Brain microvascular endothelial cell (primary cell): ENCODE results near the gene KIRREL3.

Experiments
- DNase-seq: peaks from one replicate; pipeline ENCODE4 v3.0.0-alpha.2; 2020
- H3K27ac ChIP-seq: fragments of 250-450 bp; sonication (Bioruptor Pico); 2 replicates; pipeline ENCODE4 v1.5.1; 2020; ENCODE audit warnings: mild to moderate bottlenecking, moderate library complexity
- H3K27me3 ChIP-seq: fragments of 250-450 bp; sonication (Bioruptor Pico); replicated peaks from 2 replicates; pipeline ENCODE4 v1.5.1; 2020; ENCODE audit warnings: mild to moderate bottlenecking
- H3K36me3 ChIP-seq: fragments of 250-450 bp; sonication (Bioruptor Pico); replicated peaks from 2 replicates; pipeline ENCODE4 v1.5.1; 2020; ENCODE audit warnings: mild to moderate bottlenecking
- H3K4me3 ChIP-seq: 2 replicates; pipeline ENCODE4 v1.5.1; 2011; ENCODE audit warnings: low read depth, mild to moderate bottlenecking, control low read depth, low read length, moderate library complexity
- CTCF ChIP-seq: IDR thresholded peaks from 2 replicates; pipeline ENCODE4 v1.5.1; 2011; ENCODE audit warnings: low read depth, mild to moderate bottlenecking, moderate library complexity, low read length, control low read depth, inconsistent platforms; ENCODE audit errors: missing control alignments
- in situ Hi-C: cut with HindIII; loops from 2 replicates; pipeline ENCODE4 v1.10.0; 2017; ENCODE audit warnings: low sequenced_read_pairs, low pct_ligation_motif_present

Gene KIRREL3

DNA sequence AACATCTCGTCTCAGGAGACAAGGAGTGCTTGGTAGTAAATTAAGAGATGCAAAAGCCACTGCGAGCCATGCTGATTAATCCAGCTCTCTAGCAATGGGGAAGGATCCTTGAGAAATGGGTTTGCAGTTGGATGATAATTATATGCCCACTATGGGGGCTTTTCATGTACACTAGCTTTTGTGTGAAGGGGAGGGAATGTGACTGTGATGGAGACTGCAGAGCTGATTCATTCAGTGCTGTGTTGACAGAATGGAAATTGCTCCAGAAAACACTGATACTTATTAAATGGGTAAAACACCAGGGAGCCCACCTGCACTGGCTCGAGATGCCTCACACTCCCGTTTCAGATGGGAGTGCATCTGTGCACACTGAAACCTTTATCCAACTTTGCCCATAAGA lies 37.0 kb upstream of the KIRREL3 start:
- H3K36me3 ChIP-seq = no peaks in the 10 kb centered on the region
- H3K27me3 ChIP-seq = no peaks in the 10 kb centered on the region
- TF ChIP-seq CTCF = no peak
- H3K4me3 ChIP-seq = no peak overlapping the region
- DNase-seq = no peak
- in situ Hi-C loops = no loop called here
- no peak overlapping the region for H3K27ac ChIP-seq

DNA sequence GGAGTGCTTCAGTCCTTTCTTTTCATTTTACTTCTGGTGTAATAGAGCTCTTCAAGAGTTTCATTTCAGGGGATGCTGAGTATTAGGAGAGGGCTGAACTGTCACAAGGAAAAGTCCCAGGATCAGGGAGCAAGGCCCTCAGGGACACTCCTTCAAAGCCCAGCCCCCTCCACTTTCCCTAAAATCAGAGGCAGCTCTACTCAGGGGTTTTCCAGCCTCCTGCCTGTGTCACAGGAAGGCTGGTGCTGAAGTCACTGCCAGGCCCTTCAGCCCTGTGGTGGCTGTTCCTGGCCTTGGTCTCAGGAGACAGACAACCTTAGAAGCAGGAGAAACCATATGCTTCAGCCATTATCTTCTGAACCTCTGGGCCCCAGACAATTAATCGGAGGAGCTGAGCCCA lies 36.4 kb upstream of the KIRREL3 start:
- in situ Hi-C loops = no loop called here
- no peak overlapping the region for H3K27ac ChIP-seq
- H3K27me3 ChIP-seq = no peaks in the 10 kb centered on the region
- no peak overlapping the region for H3K4me3 ChIP-seq
- no peaks in the 10 kb centered on the region for H3K36me3 ChIP-seq
- TF ChIP-seq CTCF = no peak
- no peak for DNase-seq

DNA sequence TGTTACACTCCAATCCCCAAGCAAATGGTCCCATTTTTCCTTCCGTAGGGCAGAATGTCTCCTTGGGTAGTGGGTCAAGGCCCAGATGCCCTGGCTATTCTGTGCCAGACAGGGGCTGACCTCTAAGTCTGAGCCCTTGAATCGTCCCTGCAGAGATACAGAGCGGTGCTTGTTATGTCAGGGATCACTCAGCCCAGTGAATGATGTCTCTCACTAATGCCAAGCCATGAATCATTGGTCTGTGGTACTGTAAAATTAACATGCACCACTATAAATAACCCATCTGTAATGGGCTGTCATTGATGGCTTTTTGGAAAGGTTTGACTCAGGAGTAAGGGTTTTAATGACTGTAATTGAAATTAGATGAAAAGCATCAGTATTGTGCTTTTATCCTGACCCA lies 35.3 kb upstream of the KIRREL3 start:
- Histone ChIP-seq H3K27ac (no peak overlapping the region), H3K27me3 (no peaks in the 10 kb centered on the region), H3K36me3 (no peaks in the 10 kb centered on the region), H3K4me3 (no peak overlapping the region)
- TF ChIP-seq CTCF = no peak
- in situ Hi-C loops = no loop called here
- DNase-seq = no peak

DNA sequence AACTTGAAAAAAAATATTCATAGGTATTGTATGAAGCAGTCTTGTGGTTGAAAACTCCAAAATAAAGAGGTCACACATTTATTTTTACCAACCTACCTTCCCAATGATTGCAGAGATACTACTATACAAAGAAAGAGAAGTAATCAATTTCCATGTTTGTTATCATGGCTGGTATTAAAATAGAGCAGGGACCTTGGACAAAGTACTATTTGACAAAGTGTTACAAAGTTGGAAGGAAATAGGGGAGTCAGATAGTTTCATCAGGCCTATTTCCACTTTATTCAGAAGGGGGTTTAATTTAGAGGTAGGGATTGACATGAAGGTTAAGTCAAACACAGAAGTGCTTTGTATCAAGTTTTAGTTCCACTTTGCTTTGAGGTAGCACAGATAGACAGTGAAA lies 34.4 kb upstream of the KIRREL3 start:
- H3K36me3 ChIP-seq = no peaks in the 10 kb centered on the region
- no peak for DNase-seq
- H3K27me3 ChIP-seq = no peaks in the 10 kb centered on the region
- no peak overlapping the region for H3K27ac ChIP-seq
- H3K4me3 ChIP-seq = no peak overlapping the region
- in situ Hi-C loops = no loop called here
- no peak for TF ChIP-seq CTCF

- H3K36me3 ChIP-seq = no peaks in the 10 kb centered on the region
- in situ Hi-C loops = no loop called here
- H3K4me3 ChIP-seq = no peak overlapping the region
- DNase-seq = no peak
- H3K27ac ChIP-seq = no peak overlapping the region
- no peaks in the 10 kb centered on the region for H3K27me3 ChIP-seq
- no peak for TF ChIP-seq CTCF
These were observed 28.1 kb upstream of the KIRREL3 start for GRCh38 chr11:127028648-127029047.

DNA sequence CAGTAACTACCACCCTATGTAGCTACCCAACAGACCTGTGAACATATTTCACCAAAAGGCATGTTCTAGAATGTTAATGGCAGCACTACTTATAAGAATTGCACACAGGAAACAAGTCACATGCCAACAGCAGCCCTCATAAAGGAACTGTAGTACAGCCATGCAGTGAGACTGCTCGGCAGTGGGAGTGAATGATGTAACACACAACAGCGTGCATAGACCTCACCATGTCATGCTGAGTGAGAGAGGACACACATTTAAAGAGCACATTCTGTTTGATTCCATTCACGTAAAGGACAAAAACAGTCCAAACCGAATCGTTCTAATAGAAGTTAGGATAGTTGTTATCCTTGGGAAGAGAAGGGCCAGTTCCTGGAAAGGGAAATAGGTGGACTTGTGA lies 27.2 kb upstream of the KIRREL3 start:
- in situ Hi-C loops = no loop called here
- Histone ChIP-seq H3K27me3 (no peaks in the 10 kb centered on the region), H3K36me3 (no peaks in the 10 kb centered on the region), H3K4me3 (no peak overlapping the region), H3K27ac (no peak overlapping the region)
- DNase-seq = no peak
- no peak for TF ChIP-seq CTCF
